SKM-1 (cell line): ENCODE data around the gene RUNX1.
A peak's percentile ranks its signal among the peaks of the same experiment; 100 is the strongest.

Experiments used
- DNase-seq: peaks from one replicate; lab custom pipeline; 2025; ENCODE audit not compliant: unreplicated experiment; lab: John Stamatoyannopoulos, UW

RUNX1 gene

GRCh38 chr21:34927992-34928391, 121.1 kb downstream of the RUNX1 start:
- DNase-seq, result no peak

GRCh38 chr21:34926803-34927467, 122.2 kb downstream of the RUNX1 start:
- no peak for DNase-seq

GRCh38 chr21:34925597-34925996, 123.5 kb downstream of the RUNX1 start:
- no peak for DNase-seq

- no peak for DNase-seq
Measured at GRCh38 chr21:34924771-34925419, 124.2 kb downstream of the RUNX1 start.

- no peak for DNase-seq
Measured at GRCh38 chr21:34924194-34924593, 124.9 kb downstream of the RUNX1 start.

GRCh38 chr21:34923626-34924025, 125.5 kb downstream of the RUNX1 start:
- DNase-seq, result no peak

- no peak for DNase-seq
Measured at GRCh38 chr21:34923202-34923601, 125.9 kb downstream of the RUNX1 start.

GRCh38 chr21:34922479-34922878, 126.6 kb downstream of the RUNX1 start:
- no peak for DNase-seq

- DNase-seq, result no peak
Measured at GRCh38 chr21:34921151-34921550, 128.0 kb downstream of the RUNX1 start.

- DNase-seq, result no peak
Measured at GRCh38 chr21:34919406-34919805, 129.7 kb downstream of the RUNX1 start.

GRCh38 chr21:34916446-34916845, 132.7 kb downstream of the RUNX1 start:
- no peak for DNase-seq

- DNase-seq, result no peak
Measured at GRCh38 chr21:34915364-34915841, 133.7 kb downstream of the RUNX1 start.

- DNase-seq, result no peak
Measured at GRCh38 chr21:34914239-34914638, 134.9 kb downstream of the RUNX1 start.

- DNase-seq, result no peak
Measured at GRCh38 chr21:34913811-34914210, 135.3 kb downstream of the RUNX1 start.

GRCh38 chr21:34912022-34912945, 136.8 kb downstream of the RUNX1 start:
- DNase-seq, result no peak

- DNase-seq, result peak; percentile 91
Measured at GRCh38 chr21:34911360-34911759, 137.7 kb downstream of the RUNX1 start.

- DNase-seq, result no peak
Measured at GRCh38 chr21:34910396-34910795, 138.7 kb downstream of the RUNX1 start.

- peak; percentile 50 for DNase-seq
Measured at GRCh38 chr21:34909492-34910292, 139.4 kb downstream of the RUNX1 start.

- DNase-seq, result peak; percentile 91
Measured at GRCh38 chr21:34908419-34909055, 140.6 kb downstream of the RUNX1 start.
